Ramos (cell line): ENCODE data around the gene INPP5E.
"Not testable (repeated sequence)": the region's sequence is repeated elsewhere in the genome, so short reads cannot be mapped to it uniquely, and the experiment has no call there.

Source experiments
- in situ Hi-C: fragments of 300-500 bp; cut with MboI; formaldehyde crosslinking; loops from one replicate; pipeline ENCODE4 v1.14.3; 2022; ENCODE audit warnings: low sequenced_read_pairs; ENCODE audit not compliant: unreplicated experiment

The INPP5E gene

DNA sequence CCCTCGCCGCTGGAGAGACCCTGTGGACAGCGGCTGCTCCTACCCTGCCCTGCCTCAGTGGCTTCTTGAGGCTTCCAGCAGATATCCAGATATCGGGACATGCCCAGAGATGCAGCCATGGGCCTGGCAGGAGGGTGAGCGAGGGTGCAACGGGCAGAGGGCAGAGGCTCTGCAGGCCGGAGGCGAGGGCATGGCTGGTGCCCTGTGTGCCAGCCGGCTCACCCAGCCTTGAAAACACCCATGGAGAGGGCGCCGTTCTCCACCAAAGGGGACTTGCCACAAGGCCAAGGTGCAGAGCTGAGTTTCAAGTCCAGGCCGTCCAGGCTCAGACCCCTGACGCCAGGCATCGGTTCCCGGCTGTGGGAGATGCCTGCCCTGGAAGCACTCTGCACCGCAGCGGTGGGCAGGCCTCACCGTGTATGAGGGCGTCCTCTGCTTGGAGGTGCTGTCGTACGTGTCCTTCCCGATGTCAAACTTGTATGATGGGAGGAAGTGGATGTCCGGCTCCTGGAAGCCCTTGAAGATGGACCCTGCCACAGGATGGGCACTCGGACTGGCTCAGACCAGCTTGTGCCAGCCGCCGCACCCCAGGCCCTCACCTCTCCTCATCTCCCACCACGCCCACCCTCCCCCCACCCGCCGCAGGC is 8.9 kb downstream of the INPP5E start:
- in situ Hi-C loops = no loop called here

DNA sequence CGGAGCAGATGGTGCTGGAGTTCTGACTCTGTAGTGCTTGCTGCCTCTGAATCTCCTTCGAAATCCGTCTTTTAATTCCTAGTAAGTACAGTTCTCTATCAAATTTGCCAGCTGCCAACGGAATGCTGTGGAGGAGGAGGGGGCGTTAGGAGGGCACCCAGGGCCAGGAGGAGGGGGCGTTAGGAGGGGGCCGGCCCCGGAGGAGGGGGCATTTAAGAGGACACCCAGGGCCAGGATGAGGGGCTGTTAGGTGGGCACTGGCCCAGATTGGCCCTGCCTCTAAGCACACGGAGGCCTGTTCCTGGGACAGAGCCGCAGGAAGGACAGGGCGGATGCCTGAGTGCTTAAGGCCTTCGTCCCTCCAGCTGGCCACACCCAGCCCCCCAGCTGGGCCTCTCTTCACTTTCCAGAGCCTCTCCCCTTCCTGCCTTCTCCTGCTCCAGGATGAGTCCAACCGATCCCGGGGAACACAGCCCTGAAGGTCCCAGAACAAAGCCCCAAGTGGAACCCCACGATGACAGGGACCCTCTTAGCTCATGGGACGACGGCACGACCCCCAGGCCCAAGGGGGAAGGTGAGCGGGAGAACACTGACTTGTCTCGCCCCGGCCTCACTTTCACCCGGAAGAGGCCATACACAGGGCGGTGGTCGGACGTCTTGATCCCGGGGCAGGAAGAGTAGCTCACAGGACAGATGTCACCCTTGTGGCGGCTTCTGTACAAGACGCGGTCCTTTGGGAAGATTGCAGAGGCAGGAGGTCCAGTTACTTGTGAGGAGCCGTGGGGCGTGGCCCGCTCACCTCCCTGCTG is 9.8 kb downstream of the INPP5E start:
- in situ Hi-C loops = no loop called here

- in situ Hi-C loops = no loop called here
Observed at GRCh38 chr9:136429075-136429628, 10.5 kb downstream of the INPP5E start.

GRCh38 chr9:136426787-136427186 is 12.9 kb downstream of the INPP5E start:
- in situ Hi-C loops = no loop called here

- in situ Hi-C loops = not testable (repeated sequence)
Observed at GRCh38 chr9:136425367-136425766, 14.3 kb downstream of the INPP5E start.

GRCh38 chr9:136424750-136425362 is 14.8 kb downstream of the INPP5E start:
- in situ Hi-C loops = no loop called here

DNA sequence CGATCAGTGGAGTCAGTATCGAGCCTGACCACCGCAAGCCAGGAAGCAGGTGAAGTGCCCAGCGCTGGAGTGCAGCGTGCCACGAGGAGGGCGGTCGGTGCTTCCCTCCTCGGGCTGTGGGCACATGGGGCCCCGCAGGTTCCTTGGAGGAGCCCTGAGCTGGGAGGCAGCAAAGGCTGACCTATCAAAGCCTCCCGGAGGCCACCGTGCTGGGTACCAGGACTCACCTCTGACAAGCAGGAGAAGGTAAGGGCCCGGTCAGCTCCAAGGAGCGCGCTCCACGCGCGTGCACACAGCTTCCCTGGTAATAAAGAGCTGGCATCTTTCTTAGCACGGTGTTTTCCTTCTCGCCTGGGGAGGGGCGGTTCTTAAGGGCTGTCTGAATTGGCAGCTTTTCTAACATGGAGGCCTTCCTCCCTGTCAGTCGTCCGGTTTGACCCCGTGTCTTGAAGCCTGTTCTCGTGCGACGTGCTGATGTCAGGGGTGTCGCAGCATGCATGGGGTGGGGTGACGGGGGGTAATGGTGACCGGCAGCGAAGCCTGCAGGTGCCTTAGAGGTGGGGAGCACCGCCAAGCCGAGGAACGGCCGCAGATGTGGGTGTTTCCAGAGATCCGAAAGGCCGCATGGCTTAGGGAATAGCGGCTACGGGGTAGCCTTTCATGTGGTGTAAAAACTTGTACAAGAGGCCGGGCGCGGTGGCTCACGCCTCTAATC is 16.1 kb downstream of the INPP5E start:
- in situ Hi-C loops = no loop called here

- in situ Hi-C loops = no loop called here
Observed at GRCh38 chr9:136422876-136423275, 16.8 kb downstream of the INPP5E start.

GRCh38 chr9:136421791-136422190 is 17.9 kb downstream of the INPP5E start:
- in situ Hi-C loops = no loop called here

DNA sequence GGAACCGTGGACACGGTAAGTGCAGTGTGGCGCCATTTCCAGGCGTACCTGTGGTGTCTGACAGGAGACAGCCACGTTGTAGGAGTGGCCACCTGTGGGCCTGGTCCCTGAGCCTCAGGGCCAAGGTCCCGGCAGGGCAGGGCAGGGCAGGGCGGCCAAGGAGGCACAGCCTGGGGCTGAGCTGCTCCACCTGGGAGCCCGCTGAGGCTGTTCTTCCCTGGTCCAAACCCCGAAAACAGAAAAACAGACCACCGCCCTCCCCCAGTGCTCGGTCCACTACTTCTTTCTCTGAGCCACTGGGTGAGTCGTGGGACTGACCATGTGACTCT is 20.6 kb downstream of the INPP5E start:
- in situ Hi-C loops = no loop called here

DNA sequence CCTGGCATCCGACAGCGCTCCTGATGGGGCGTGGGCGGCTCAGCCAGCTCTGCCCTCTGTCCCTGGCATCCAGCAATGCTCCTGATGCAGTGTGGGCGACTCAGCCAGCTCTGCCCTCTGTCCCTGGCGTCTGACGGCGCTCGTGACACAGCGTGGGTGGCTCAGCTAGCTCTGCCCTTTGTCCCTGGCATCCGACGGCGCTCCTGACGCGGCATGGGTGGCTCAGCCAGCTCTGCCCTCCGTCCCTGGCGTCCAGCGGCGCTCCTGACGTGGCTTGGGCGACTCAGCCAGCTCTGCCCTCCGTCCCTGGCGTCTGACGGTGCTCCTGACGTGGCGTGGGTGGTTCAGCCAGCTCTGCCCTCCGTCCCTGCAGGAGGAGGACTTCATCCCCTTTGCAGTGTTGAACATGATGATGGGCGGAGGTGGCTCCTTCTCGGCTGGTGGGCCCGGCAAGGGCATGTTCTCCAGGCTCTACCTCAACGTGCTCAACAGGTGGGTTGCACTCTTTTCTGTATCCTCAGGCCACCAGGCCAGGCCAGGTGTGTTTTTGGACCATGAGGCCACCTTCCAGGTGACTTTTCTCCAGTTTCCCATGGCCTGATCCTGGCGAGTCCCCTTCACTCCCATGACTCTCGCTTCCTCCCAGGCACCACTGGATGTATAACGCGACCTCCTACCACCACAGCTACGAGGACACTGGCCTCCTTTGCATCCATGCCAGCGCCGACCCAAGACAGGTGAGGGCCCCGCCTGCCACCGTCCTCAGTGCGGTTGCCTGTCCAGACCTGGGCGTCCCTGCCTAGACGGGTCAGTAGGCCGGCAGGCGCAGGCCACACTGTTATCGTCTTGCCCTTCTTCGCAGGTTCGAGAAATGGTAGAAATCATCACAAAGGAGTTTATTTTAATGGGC is 21.2 kb downstream of the INPP5E start:
- in situ Hi-C loops = no loop called here

- in situ Hi-C loops = no loop called here
Observed at GRCh38 chr9:136416914-136417313, 22.7 kb downstream of the INPP5E start.

DNA sequence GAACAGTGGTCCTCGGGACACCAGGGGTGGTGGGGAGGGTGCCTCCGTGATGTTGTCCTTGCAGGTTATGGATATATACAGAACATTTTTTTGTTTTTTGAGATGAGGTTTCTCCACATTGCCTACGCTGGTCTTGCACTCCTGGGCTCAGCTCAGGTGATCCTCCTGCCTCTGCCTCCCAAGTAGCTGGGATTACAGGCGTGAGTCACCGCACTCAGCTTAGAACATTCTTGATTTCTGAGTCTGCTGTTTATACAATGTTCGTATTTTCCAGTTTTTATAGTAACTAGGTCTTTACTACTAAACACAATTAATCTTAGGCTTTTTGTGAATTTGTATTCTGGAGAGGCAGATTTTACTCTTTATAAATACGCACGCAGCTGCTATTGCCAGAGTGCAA is 23.2 kb downstream of the INPP5E start:
- in situ Hi-C loops = no loop called here

DNA sequence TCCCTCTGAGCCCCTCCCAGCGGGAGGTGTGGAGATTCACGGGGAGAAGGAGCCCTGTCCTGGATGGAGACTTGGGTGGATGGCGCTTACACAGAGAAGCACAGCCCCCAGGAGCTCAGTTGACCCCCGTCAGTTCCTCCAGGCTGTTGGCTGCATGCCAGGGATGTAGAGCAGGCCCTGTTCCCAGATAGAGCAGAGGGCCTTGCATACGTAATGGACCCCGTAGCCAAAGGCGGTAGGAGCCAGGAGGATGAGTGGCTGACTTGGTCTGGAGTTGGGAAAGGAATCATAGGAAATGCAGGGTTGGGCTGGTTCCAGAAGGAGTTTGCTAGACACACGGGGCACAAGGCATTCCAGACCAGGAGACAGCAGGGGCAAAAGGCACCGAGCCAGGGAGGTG is 26.7 kb downstream of the INPP5E start:
- in situ Hi-C loops = no loop called here

GRCh38 chr9:136411378-136411777 is 28.3 kb downstream of the INPP5E start:
- in situ Hi-C loops = no loop called here

DNA sequence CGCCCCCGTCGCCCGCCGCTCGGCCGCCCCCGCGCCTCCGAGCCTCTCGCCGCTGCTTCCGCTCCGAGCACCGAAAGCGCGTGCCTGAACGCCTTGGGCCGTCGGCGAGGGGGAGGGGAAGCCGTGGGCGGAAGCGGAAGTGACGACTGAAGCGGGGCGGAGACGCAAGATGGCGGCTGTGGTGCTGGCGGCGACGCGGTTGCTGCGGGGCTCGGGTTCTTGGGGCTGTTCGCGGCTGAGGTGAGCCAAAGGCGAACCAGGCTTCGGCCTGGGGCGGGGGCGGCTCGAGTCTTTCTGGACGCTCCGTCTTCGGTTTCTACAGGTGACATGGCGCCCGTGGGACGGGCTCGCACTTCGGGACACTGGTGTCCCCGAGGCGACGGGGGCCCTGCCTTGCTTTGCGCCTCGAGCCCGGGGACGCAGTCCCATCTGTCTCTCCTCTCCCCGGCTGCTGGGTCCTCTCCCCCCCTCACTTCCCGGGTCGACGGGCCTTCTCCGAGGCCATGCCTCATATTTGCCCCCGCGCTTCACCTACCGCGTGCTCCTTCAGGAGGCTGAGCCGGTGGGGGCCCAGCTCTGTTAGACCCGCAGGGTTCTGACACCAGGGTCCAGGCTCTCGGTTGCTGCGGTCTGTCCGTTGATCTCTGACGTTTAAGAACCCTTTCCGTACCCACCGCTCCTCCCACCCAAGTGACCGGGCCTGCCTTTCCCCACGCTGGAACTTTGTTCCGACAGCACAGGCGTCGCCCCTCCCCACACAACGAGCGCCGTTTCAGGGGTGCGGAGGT is 29.0 kb downstream of the INPP5E start, which contains the start of the genes ENTR1 and PMPCA:
Gene ENTR1 (minus strand): TSS at position 115 of the 788 bp plus-strand sequence. CDS start 217 bp downstream, outside the sequence.
Gene PMPCA (plus strand): TSS at position 159 of the 788 bp plus-strand sequence. CDS start 11 bp downstream, at position 170.
- in situ Hi-C loops = no loop called here

- in situ Hi-C loops = no loop called here
Observed at GRCh38 chr9:136409557-136410455, 29.8 kb downstream of the INPP5E start.

GRCh38 chr9:136407911-136408310 is 31.7 kb downstream of the INPP5E start:
- in situ Hi-C loops = no loop called here
